MCF 10A (cell line): ENCODE results near the gene XCL2. TPM values are rescaled to one million over a fixed set of nuclear protein-coding genes. Genes with fewer than 3 reads are reported as not detected.

ENCODE experiments used
- BruUV-seq: library from RNA; stranded (reverse); fragments of 400-500 nt; replicated peaks from 2 replicates; lab custom pipeline; 2021; lab: Mats Ljungman, UMichigan
- CTCF ChIA-PET: fragments of 300-600 bp; sonication (Branson Sonifier 250); formaldehyde crosslinking; extraction: SDS; loops from one replicate; lab custom pipeline; 2021; ENCODE audit warnings: antibody characterized with exemption, inconsistent platforms; lab: Yijun Ruan, JAX
- POLR2A ChIA-PET: fragments of 300-600, 350-650 bp; sonication (Branson Sonifier 250); formaldehyde crosslinking; extraction: SDS; loops from one replicate; lab custom pipeline; 2020; ENCODE audit warnings: antibody characterized with exemption, inconsistent platforms; lab: Yijun Ruan, JAX
- DNase-seq: peaks from one replicate; pipeline ENCODE4 v3.0.0-alpha.2; 2018; ENCODE audit not compliant: unreplicated experiment
- H3K27ac Mint-ChIP-seq: one replicate; pipeline ENCODE4 v1.8.0; 2022; ENCODE audit warnings: mild to moderate bottlenecking, low read depth, mixed read lengths; ENCODE audit not compliant: unreplicated experiment
- H3K27me3 Mint-ChIP-seq: one replicate; pipeline ENCODE4 v1.8.0; 2022; ENCODE audit warnings: mixed read lengths; ENCODE audit not compliant: insufficient read depth, unreplicated experiment
- H3K36me3 Mint-ChIP-seq: one replicate; pipeline ENCODE4 v1.8.0; 2022; ENCODE audit warnings: mild to moderate bottlenecking, moderate library complexity, mixed read lengths; ENCODE audit not compliant: insufficient read depth, unreplicated experiment
- H3K4me1 Mint-ChIP-seq: one replicate; pipeline ENCODE4 v1.8.0; 2022; ENCODE audit warnings: mixed read lengths; ENCODE audit not compliant: insufficient read depth, unreplicated experiment
- H3K4me3 Mint-ChIP-seq: one replicate; pipeline ENCODE4 v1.8.0; 2022; ENCODE audit warnings: mild to moderate bottlenecking, moderate library complexity, mixed read lengths; ENCODE audit not compliant: unreplicated experiment
- H3K9me3 Mint-ChIP-seq: one replicate; pipeline ENCODE4 v1.8.0; 2022; ENCODE audit warnings: mixed read lengths; ENCODE audit not compliant: unreplicated experiment
- intact Hi-C: fragments of 100-400 bp; cut with micrococcal nuclease; formaldehyde crosslinking; loops from 2 replicates; pipeline ENCODE4 v1.14.1; 2022
- total RNA-seq: library from RNA; stranded (reverse); gene quantifications from 2 replicates; pipeline ENCODE4 v1.2.3, GENCODE V29; 2022
- TF ChIP-seq, protein P1 (sequence below): fragments of 200-600 bp; IDR thresholded peaks from one replicate; pipeline ENCODE4 v1.8.0; 2022; ENCODE audit warnings: antibody characterized with exemption, mild to moderate bottlenecking; ENCODE audit not compliant: unreplicated experiment

XCL2 gene
- total RNA-seq, 1 experiment from 2014 or later: not detected

- Mint-ChIP-seq H3K4me3 (no peak overlapping the region), H3K4me1 (no peaks in the 10 kb centered on the region), H3K27me3 (peaks cover 51% of the 10 kb centered on the region), H3K27ac (no peak overlapping the region), H3K9me3 (no peaks in the 10 kb centered on the region), H3K36me3 (no peaks in the 10 kb centered on the region)
- CTCF ChIA-PET: interaction anchor here (0.6 to 3.5 kb wide), 2 partner anchors 17 to 225 kb away, joined by 4 to 37 read pairs; no protein-coding TSS in a partner anchor
- TF ChIP-seq, protein P1, sequence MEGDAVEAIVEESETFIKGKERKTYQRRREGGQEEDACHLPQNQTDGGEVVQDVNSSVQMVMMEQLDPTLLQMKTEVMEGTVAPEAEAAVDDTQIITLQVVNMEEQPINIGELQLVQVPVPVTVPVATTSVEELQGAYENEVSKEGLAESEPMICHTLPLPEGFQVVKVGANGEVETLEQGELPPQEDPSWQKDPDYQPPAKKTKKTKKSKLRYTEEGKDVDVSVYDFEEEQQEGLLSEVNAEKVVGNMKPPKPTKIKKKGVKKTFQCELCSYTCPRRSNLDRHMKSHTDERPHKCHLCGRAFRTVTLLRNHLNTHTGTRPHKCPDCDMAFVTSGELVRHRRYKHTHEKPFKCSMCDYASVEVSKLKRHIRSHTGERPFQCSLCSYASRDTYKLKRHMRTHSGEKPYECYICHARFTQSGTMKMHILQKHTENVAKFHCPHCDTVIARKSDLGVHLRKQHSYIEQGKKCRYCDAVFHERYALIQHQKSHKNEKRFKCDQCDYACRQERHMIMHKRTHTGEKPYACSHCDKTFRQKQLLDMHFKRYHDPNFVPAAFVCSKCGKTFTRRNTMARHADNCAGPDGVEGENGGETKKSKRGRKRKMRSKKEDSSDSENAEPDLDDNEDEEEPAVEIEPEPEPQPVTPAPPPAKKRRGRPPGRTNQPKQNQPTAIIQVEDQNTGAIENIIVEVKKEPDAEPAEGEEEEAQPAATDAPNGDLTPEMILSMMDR: no peak
- no peak for DNase-seq
- POLR2A ChIA-PET: interaction anchor here (0.8 kb wide), 1 partner anchor 9 kb away, joined by 4 read pairs; no protein-coding TSS in a partner anchor
- intact Hi-C loops: no loop called here
- no TSS peak for BruUV-seq
Observed at GRCh38 chr1:168567568-168567967, 23.8 kb upstream of the XCL2 start.

GRCh38 chr1:168567007-168567406 is 23.2 kb upstream of the XCL2 start:
- ChIA-PET CTCF (interaction anchor here (3.5 kb wide), 1 partner anchor 225 kb away, joined by 37 read pairs; no protein-coding TSS in a partner anchor), POLR2A (interaction anchor here (0.8 kb wide), 1 partner anchor 8 kb away, joined by 4 read pairs; no protein-coding TSS in a partner anchor)
- Mint-ChIP-seq H3K4me3 (no peak overlapping the region), H3K36me3 (no peaks in the 10 kb centered on the region), H3K9me3 (no peaks in the 10 kb centered on the region), H3K27ac (no peak overlapping the region), H3K4me1 (no peaks in the 10 kb centered on the region), H3K27me3 (peaks cover 51% of the 10 kb centered on the region)
- TF ChIP-seq, protein P1: no peak
- intact Hi-C loops: no loop called here
- BruUV-seq: no TSS peak
- DNase-seq: no peak

- no peaks in the 10 kb centered on the region for H3K9me3 Mint-ChIP-seq
- ChIA-PET CTCF (interaction anchor here (0.5 to 3.5 kb wide), 4 partner anchors 37 to 223 kb away, joined by 3 to 37 read pairs (median 4); no protein-coding TSS in a partner anchor), POLR2A (interaction anchor here (0.6 to 1.5 kb wide), 3 partner anchors 9 to 242 kb away, joined by 3 to 6 read pairs (median 3); no protein-coding TSS in a partner anchor)
- no peak overlapping the region for H3K27ac Mint-ChIP-seq
- no peaks in the 10 kb centered on the region for H3K36me3 Mint-ChIP-seq
- BruUV-seq: no TSS peak
- H3K4me1 Mint-ChIP-seq: no peaks in the 10 kb centered on the region
- DNase-seq: no peak
- TF ChIP-seq, protein P1: no peak
- peaks cover 46% of the 10 kb centered on the region for H3K27me3 Mint-ChIP-seq
- intact Hi-C loops: no loop called here
- H3K4me3 Mint-ChIP-seq: no peak overlapping the region
Observed at GRCh38 chr1:168565825-168566224, 22.0 kb upstream of the XCL2 start.

- CTCF ChIA-PET: interaction anchor here (0.8 kb wide), 1 partner anchor 173 kb away, joined by 3 read pairs; no protein-coding TSS in a partner anchor
- no TSS peak for BruUV-seq
Observed at GRCh38 chr1:168561989-168562388, 18.2 kb upstream of the XCL2 start.

More at GRCh38 chr1:168561989-168562388, 18.2 kb upstream of the XCL2 start:
- no peaks in the 10 kb centered on the region for H3K36me3 Mint-ChIP-seq
- POLR2A ChIA-PET: no interaction called here
- H3K27ac Mint-ChIP-seq: no peak overlapping the region
- intact Hi-C loops: no loop called here
- no peaks in the 10 kb centered on the region for H3K9me3 Mint-ChIP-seq
- no peak for DNase-seq
- TF ChIP-seq, protein P1: no peak
- peaks cover 42% of the 10 kb centered on the region for H3K27me3 Mint-ChIP-seq
- H3K4me1 Mint-ChIP-seq: peaks cover 12% of the 10 kb centered on the region
- H3K4me3 Mint-ChIP-seq: no peak overlapping the region
